K562 (cell line): ENCODE measurements around the gene MED16. TPM values are rescaled to one million over a fixed set of nuclear protein-coding genes. Genes with fewer than 3 reads are reported as not detected.

Experiments used
- CHD4 ChIP-seq: fragments of 200-600 bp; sonication (generic); IDR thresholded peaks from 3 replicates; pipeline ENCODE4 v1.6.1; 2012; ENCODE audit warnings: low read depth, mild to moderate bottlenecking, mixed read lengths, low read length, inconsistent platforms; ENCODE audit not compliant: insufficient read depth, insufficient replicate concordance, poor library complexity, severe bottlenecking
- GMEB1 ChIP-seq: fragments of 250-450 bp; sonication (Bioruptor Pico); IDR thresholded peaks from 2 replicates; pipeline ENCODE4 v1.4.0; 2020; ENCODE audit warnings: mild to moderate bottlenecking
- HDAC3 ChIP-seq: fragments of 450-650 bp; IDR thresholded peaks from 2 replicates; pipeline ENCODE4 v1.6.1; 2018; ENCODE audit warnings: borderline replicate concordance, mild to moderate bottlenecking, moderate library complexity; ENCODE audit not compliant: partially characterized antibody
- IRF2 ChIP-seq: sonication (generic); formaldehyde crosslinking; IDR thresholded peaks from 2 replicates; pipeline ENCODE4 v1.8.1; 2022; ENCODE audit warnings: mild to moderate bottlenecking, missing genetic modification reagents
- NCOA4 ChIP-seq: fragments of 450-650 bp; IDR thresholded peaks from 2 replicates; pipeline ENCODE4 v1.6.1; 2018; ENCODE audit warnings: mild to moderate bottlenecking; ENCODE audit not compliant: partially characterized antibody
- NFXL1 ChIP-seq: fragments of 450-650 bp; formaldehyde crosslinking; IDR thresholded peaks from 2 replicates; pipeline ENCODE4 v1.4.0; 2021; ENCODE audit warnings: mild to moderate bottlenecking
- POLR2AphosphoS2 ChIP-seq: IDR thresholded peaks from 2 replicates; pipeline ENCODE4 v1.6.1; 2012; ENCODE audit warnings: low read length, improper control_type of control experiment
- PTRF ChIP-seq: fragments of 450-650 bp; IDR thresholded peaks from 2 replicates; pipeline ENCODE4 v1.6.1; 2016; ENCODE audit warnings: mild to moderate bottlenecking, missing genetic modification characterization, missing compliant biosample characterization
- SIN3A ChIP-seq, 2 experiments: fragments of 150-350 bp in 1 of 2; IDR thresholded peaks; 2 replicates each; pipeline ENCODE4 v1.6.1; 2011 to 2016; ENCODE audit warnings: borderline replicate concordance in 2 of 2, low read depth in 2 of 2, low read length in 2 of 2, mild to moderate bottlenecking in 2 of 2, moderate library complexity in 2 of 2; ENCODE audit not compliant: control insufficient read depth in 1 of 2
- SIX5 ChIP-seq, 2 experiments: IDR thresholded peaks; 2 replicates each; pipeline ENCODE4 v1.6.1; 2011; ENCODE audit warnings: low read length in 2 of 2, borderline replicate concordance in 1 of 2, low read depth in 1 of 2, mild to moderate bottlenecking in 1 of 2, moderate library complexity in 1 of 2; ENCODE audit not compliant: insufficient read depth in 1 of 2
- TCF7L2 ChIP-seq: fragments of 150-350 bp; IDR thresholded peaks from 2 replicates; pipeline ENCODE4 v1.6.1; 2016; ENCODE audit warnings: low read depth, mild to moderate bottlenecking, low read length, moderate library complexity
- THRA ChIP-seq: fragments of 450-650 bp; IDR thresholded peaks from 2 replicates; pipeline ENCODE4 v1.6.1; 2017; ENCODE audit warnings: mild to moderate bottlenecking, moderate library complexity
- ZNF239 ChIP-seq: fragments of 250-450 bp; sonication (Bioruptor Pico); IDR thresholded peaks from 2 replicates; pipeline ENCODE4 v1.4.0; 2020; ENCODE audit warnings: mild to moderate bottlenecking
- ZNF583 ChIP-seq: fragments of 250-450 bp; sonication (Bioruptor Pico); IDR thresholded peaks from 2 replicates; pipeline ENCODE4 v1.4.0; 2020
- polyA plus RNA-seq, 8 experiments: library from polyadenylated mRNA; depleted of rRNA in 4 of 8; stranded (reverse) in 5 of 8; unstranded in 3 of 8; fragments of >200 nt; fragmentation: Nextera tagmentation in 2 of 8; fragmentation: Illumina TruSeq in 1 of 8; extraction: Ambion mirVana in 2 of 8; extraction: Trizol in 1 of 8; gene quantifications; 2 replicates each; pipeline versions ENCODE4 v1.2.1 to v1.2.3, GENCODE V29; 2011 to 2014; ENCODE audit warnings: inconsistent platforms in 1 of 8, missing spikeins in 1 of 8
- total RNA-seq, 7 experiments: library from RNA; depleted of rRNA in 6 of 7; stranded (reverse); fragments of >200 nt in 6 of 7; fragmentation: Illumina TruSeq in 2 of 7; extraction: Trizol in 2 of 7; gene quantifications; 2 replicates each; pipeline versions ENCODE4 v1.2.1 to v1.2.3, GENCODE V29; 2011 to 2021; ENCODE audit warnings: low replicate concordance in 1 of 7
- TF ChIP-seq, protein P1 (sequence below), 2 experiments: IDR thresholded peaks in 1 of 2; conservative IDR thresholded peaks in 1 of 2; 2 replicates each; pipeline ENCODE4 v1.6.1; 2016; ENCODE audit warnings: low read depth in 2 of 2, mild to moderate bottlenecking in 1 of 2, missing compliant biosample characterization in 1 of 2, missing genetic modification characterization in 1 of 2, moderate library complexity in 1 of 2
- TF ChIP-seq, protein P2 (sequence below): sonication (generic); formaldehyde crosslinking; IDR thresholded peaks from 2 replicates; pipeline ENCODE4 v1.8.1; 2023; ENCODE audit warnings: mild to moderate bottlenecking, missing genetic modification reagents

MED16 gene
- total and polyA plus RNA-seq, 9 of the 15 experiments (the other 6 are each of a cell fraction or from before 2014, with no cell fraction given), result 0.89 to 59.9 (median 8.6) TPM

DNA sequence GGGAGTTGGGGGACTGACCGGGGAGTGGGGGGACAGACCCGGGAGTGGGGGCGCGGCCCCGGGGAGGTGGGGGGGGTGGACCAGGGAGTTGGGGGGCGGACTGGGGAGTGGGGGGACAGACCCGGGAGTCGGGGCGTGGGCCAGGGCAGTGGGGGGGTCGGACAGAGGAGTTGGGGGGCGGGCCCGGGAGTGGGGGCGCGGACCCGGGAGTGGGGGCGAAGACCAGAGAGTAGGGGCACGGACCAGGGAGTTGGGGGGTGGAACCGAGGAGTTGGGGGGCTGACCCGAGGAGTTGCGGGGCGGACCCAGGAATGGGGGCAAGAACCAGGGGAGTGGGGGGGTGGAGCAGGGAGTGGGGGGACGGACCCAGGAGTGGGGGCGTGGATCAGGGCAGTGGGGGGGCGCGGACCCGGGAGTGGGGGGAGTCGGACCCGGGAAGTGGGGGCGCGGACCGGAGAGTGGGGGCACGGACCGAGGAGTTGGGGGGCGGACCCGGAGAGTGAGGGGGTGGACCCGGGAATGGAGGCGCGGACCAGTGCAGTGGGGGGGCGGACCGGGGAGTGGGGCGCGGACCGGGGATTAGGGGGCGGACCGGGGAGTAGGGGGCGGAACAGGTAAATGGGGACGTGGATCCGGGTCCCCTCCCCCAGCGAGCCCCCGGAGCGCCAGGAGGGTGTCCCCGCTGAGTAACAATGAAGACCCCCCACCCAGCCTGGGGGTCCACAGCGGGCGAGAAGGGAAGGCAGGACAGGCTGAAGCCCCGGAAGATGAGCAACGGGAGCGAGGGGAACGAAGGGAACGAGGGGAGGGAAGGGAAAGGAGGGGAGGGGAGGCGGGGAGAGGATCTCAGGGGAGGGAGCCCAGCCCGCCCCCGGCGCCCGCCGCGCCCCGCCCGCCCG lies 19.4 kb upstream of the MED16 start (continued):
- TF ChIP-seq IRF2 (CRISPR knock-in tag), result no peak
- no peak for TF ChIP-seq CHD4
- TF ChIP-seq NCOA4, result no peak
- no peak for TF ChIP-seq TCF7L2
- no peak for TF ChIP-seq THRA
- TF ChIP-seq SIN3A (IDR thresholded peaks at IDR 0.05; ENCODE audit: borderline replicate concordance in 2 of 2, control insufficient read depth in 1 of 2, low read depth in 2 of 2, low read length in 2 of 2), result peak; percentile 27 to 69; a peak in 1 of 4 replicates
- TF ChIP-seq ZNF239 (CRISPR knock-in tag), result no peak
- TF ChIP-seq ZNF583 (CRISPR knock-in tag), result no peak
- TF ChIP-seq, protein P1, sequence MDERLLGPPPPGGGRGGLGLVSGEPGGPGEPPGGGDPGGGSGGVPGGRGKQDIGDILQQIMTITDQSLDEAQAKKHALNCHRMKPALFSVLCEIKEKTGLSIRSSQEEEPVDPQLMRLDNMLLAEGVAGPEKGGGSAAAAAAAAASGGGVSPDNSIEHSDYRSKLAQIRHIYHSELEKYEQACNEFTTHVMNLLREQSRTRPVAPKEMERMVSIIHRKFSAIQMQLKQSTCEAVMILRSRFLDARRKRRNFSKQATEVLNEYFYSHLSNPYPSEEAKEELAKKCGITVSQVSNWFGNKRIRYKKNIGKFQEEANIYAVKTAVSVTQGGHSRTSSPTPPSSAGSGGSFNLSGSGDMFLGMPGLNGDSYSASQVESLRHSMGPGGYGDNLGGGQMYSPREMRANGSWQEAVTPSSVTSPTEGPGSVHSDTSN (CRISPR knock-in tag; IDR thresholded peaks at IDR 0.05; ENCODE audit: low read depth), result no peak
- TF ChIP-seq, protein P1 (tag; conservative IDR thresholded peaks at IDR 0.05; ENCODE audit: low read depth), result no peak
- TF ChIP-seq, protein P2, sequence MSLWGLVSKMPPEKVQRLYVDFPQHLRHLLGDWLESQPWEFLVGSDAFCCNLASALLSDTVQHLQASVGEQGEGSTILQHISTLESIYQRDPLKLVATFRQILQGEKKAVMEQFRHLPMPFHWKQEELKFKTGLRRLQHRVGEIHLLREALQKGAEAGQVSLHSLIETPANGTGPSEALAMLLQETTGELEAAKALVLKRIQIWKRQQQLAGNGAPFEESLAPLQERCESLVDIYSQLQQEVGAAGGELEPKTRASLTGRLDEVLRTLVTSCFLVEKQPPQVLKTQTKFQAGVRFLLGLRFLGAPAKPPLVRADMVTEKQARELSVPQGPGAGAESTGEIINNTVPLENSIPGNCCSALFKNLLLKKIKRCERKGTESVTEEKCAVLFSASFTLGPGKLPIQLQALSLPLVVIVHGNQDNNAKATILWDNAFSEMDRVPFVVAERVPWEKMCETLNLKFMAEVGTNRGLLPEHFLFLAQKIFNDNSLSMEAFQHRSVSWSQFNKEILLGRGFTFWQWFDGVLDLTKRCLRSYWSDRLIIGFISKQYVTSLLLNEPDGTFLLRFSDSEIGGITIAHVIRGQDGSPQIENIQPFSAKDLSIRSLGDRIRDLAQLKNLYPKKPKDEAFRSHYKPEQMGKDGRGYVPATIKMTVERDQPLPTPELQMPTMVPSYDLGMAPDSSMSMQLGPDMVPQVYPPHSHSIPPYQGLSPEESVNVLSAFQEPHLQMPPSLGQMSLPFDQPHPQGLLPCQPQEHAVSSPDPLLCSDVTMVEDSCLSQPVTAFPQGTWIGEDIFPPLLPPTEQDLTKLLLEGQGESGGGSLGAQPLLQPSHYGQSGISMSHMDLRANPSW (CRISPR knock-in tag), result no peak
- no peak for TF ChIP-seq HDAC3
- no peak for TF ChIP-seq POLR2AphosphoS2
- TF ChIP-seq NFXL1 (CRISPR knock-in tag), result no peak
- TF ChIP-seq PTRF (tag), result no peak
- no peak for TF ChIP-seq SIX5 (IDR thresholded peaks at IDR 0.05; ENCODE audit: borderline replicate concordance in 1 of 2, insufficient read depth in 1 of 2, low read depth in 1 of 2, low read length in 2 of 2)
- no peak for TF ChIP-seq GMEB1 (CRISPR knock-in tag)
